Nephron (organoid): ENCODE measurements around the gene THBD.

Experiments used
- H3K27ac Mint-ChIP-seq, 3 experiments: 2 replicates each; pipeline ENCODE4 v1.8.0; 2020; ENCODE audit warnings: mixed read lengths in 3 of 3, mild to moderate bottlenecking in 2 of 3, moderate library complexity in 1 of 3
- H3K27me3 Mint-ChIP-seq: 2 replicates; pipeline ENCODE4 v1.8.0; 2021; ENCODE audit warnings: low read depth, mild to moderate bottlenecking, moderate library complexity, mixed read lengths
- H3K36me3 Mint-ChIP-seq: 2 replicates; pipeline ENCODE4 v1.8.0; 2020; ENCODE audit warnings: low read depth, mixed read lengths
- H3K4me1 Mint-ChIP-seq: 2 replicates; pipeline ENCODE4 v1.8.0; 2020; ENCODE audit warnings: mixed read lengths
- H3K4me3 Mint-ChIP-seq, 3 experiments: 2 replicates each; pipeline ENCODE4 v1.8.0; 2020; ENCODE audit warnings: mild to moderate bottlenecking in 3 of 3, mixed read lengths in 3 of 3, moderate library complexity in 2 of 3
- H3K9me3 Mint-ChIP-seq: 2 replicates; pipeline ENCODE4 v1.8.0; 2020; ENCODE audit warnings: mixed read lengths
- CTCF ChIP-seq, 3 experiments: fragments of 200-600 bp; sonication (generic); IDR thresholded peaks; one replicate each; pipeline ENCODE4 v1.5.0; 2021; ENCODE audit warnings: antibody characterized with exemption in 3 of 3; ENCODE audit not compliant: unreplicated experiment in 3 of 3

The THBD gene

GRCh38 chr20:23059846-23060245 lies 10.4 kb upstream of the THBD start:
- peak overlapping the region in 2 of 3 experiments; percentile 32 to 60 for H3K27ac Mint-ChIP-seq
- peaks cover 58% of the 10 kb centered on the region for H3K4me1 Mint-ChIP-seq
- H3K27me3 Mint-ChIP-seq = peaks cover 5% of the 10 kb centered on the region
- H3K36me3 Mint-ChIP-seq = no peaks in the 10 kb centered on the region
- TF ChIP-seq CTCF (IDR thresholded peaks at IDR 0.05; ENCODE audit: unreplicated experiment in 3 of 3) = no peak
- peaks cover 2% of the 10 kb centered on the region for H3K9me3 Mint-ChIP-seq
- H3K4me3 Mint-ChIP-seq = peak overlapping the region in 1 of 3 experiments; percentile 77

- Mint-ChIP-seq H3K36me3 (no peaks in the 10 kb centered on the region), H3K27ac (peak overlapping the region in 1 of 3 experiments; percentile 61), H3K27me3 (peaks cover 9% of the 10 kb centered on the region), H3K9me3 (peaks cover 2% of the 10 kb centered on the region), H3K4me1 (peaks cover 51% of the 10 kb centered on the region), H3K4me3 (no peak overlapping the region)
- no peak for TF ChIP-seq CTCF (IDR thresholded peaks at IDR 0.05; ENCODE audit: unreplicated experiment in 3 of 3)
These were observed 9.5 kb upstream of the THBD start for GRCh38 chr20:23059001-23059400.

- no peak for TF ChIP-seq CTCF (IDR thresholded peaks at IDR 0.05; ENCODE audit: unreplicated experiment in 3 of 3)
- peaks cover 44% of the 10 kb centered on the region for H3K4me1 Mint-ChIP-seq
- peaks cover 17% of the 10 kb centered on the region for H3K27me3 Mint-ChIP-seq
- H3K36me3 Mint-ChIP-seq = no peaks in the 10 kb centered on the region
- H3K4me3 Mint-ChIP-seq = no peak overlapping the region
- H3K27ac Mint-ChIP-seq = no peak overlapping the region
- H3K9me3 Mint-ChIP-seq = peaks cover 2% of the 10 kb centered on the region
These were observed 8.8 kb upstream of the THBD start for GRCh38 chr20:23058240-23058639.

DNA sequence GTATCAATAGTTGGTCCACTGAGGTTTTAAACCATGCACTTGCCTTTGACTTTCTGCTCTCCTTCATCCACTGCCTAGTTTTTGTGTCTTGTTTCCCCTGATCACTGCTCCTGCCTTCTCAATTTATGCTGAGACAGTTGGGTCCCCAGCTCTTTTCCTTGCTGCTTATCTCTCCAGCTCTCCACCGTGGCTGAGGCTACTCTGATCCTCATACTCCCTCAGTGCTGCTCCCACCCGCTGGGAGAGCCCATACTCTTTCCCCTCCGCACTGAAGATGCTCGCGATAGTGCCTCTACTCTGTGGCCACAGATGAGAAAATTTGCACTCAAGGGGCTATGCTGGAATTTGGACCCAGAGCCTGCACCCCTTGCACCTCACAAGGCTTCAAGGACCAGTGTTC lies 3.4 kb upstream of the THBD start:
- no peaks in the 10 kb centered on the region for H3K36me3 Mint-ChIP-seq
- H3K9me3 Mint-ChIP-seq = peaks cover 6% of the 10 kb centered on the region
- no peak overlapping the region for H3K27ac Mint-ChIP-seq
- H3K4me3 Mint-ChIP-seq = peak overlapping the region; percentile 56 to 58 (median 56)
- no peak for TF ChIP-seq CTCF (IDR thresholded peaks at IDR 0.05; ENCODE audit: unreplicated experiment in 3 of 3)
- H3K27me3 Mint-ChIP-seq = peaks cover 60% of the 10 kb centered on the region
- peaks cover 15% of the 10 kb centered on the region for H3K4me1 Mint-ChIP-seq

- Mint-ChIP-seq H3K27ac (peak overlapping the region; percentile 74 to 95 (median 74)), H3K4me3 (peak overlapping the region; percentile 91 to 94 (median 92)), H3K36me3 (no peaks in the 10 kb centered on the region), H3K4me1 (peaks cover 22% of the 10 kb centered on the region), H3K9me3 (peaks cover 4% of the 10 kb centered on the region), H3K27me3 (peaks cover 78% of the 10 kb centered on the region)
- peak; percentile 75 to 84 (median 76) for TF ChIP-seq CTCF (IDR thresholded peaks at IDR 0.05; ENCODE audit: unreplicated experiment in 3 of 3)
These were observed 1.6 kb upstream of the THBD start for GRCh38 chr20:23050847-23051627.
